Measurements from ENCODE around the gene ALDH18A1.
A peak's percentile ranks its signal among the peaks of the same experiment; 100 is the strongest.
"Not testable (repeated sequence)": the region's sequence is repeated elsewhere in the genome, so short reads cannot be mapped to it uniquely, and the experiment has no call there.

The ALDH18A1 gene

DNA sequence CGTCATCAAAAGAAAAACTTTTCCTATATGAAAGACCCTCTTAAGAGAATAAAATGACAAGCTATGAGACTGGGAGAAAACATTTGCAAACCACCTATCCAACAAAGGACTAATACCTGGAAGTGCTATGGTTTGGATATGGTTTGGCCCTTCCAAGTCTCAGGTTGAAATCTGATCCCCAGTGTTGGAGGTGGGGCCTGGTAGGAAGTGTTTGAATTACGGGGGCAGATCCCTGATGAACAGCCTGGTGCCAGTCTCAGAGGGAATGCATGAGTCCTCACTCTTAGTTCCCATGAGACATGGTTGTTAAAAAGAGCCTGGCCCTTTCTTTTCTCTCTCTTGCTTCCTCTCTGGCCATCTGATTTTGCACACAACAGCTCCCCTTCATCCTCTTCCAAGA lies 6.3 kb downstream of the ALDH18A1 start:
- no peak for DNase-seq (ENCODE audit: low read depth in 2 of 2)

GRCh38 chr10:95648138-95648537 lies 8.4 kb downstream of the ALDH18A1 start:
- no peak for DNase-seq (ENCODE audit: low read depth in 2 of 2)

GRCh38 chr10:95646160-95646559 lies 10.4 kb downstream of the ALDH18A1 start:
- no peak for DNase-seq (ENCODE audit: low read depth in 2 of 2)

DNA sequence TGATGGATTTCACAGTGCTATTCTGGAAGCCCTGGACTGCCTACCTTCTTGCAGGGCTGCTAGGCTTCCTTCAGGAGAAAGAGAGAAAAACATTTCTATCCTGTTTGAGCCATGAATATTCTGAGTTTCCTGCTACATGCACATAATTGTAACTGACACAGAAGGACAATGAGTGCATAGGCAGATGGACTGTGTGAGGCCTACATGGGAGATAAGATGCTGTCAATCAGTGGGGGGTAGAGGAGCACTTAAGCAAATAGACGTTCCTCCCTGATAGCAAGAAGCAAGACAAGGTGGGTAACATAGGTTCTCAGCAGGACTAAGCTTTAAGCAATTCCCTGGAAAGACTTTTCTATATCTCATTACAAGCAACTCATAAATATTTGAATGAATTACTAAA lies 11.6 kb downstream of the ALDH18A1 start:
- no peak for DNase-seq (ENCODE audit: low read depth in 2 of 2)

DNA sequence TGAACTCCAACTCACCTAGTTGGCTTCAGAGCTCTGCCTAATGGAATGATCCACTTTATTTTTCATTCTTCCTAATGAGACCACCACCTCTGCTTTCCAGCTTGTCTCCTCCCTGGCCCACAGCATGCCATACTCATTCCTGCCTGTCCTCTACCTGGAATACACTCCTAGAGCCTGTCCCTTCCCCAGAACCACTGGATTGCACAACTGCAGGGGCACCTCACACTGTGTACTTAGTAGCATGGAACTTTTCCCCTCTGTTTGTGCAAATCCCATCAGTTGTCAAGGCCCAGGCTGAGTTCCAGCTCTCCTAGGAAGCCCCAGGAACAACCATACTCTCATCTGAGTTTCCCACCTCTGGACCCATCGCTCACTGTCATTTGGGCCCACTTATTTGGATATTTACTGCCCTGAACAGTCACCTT lies 15.6 kb downstream of the ALDH18A1 start:
- no peak for DNase-seq (ENCODE audit: low read depth in 2 of 2)

GRCh38 chr10:95637911-95638310 lies 18.6 kb downstream of the ALDH18A1 start:
- no peak for DNase-seq (ENCODE audit: low read depth in 2 of 2)

GRCh38 chr10:95637140-95637539 lies 19.4 kb downstream of the ALDH18A1 start:
- DNase-seq (ENCODE audit: low read depth in 2 of 2): no peak

GRCh38 chr10:95635319-95635733 lies 21.2 kb downstream of the ALDH18A1 start:
- DNase-seq (ENCODE audit: low read depth in 2 of 2): no peak

DNA sequence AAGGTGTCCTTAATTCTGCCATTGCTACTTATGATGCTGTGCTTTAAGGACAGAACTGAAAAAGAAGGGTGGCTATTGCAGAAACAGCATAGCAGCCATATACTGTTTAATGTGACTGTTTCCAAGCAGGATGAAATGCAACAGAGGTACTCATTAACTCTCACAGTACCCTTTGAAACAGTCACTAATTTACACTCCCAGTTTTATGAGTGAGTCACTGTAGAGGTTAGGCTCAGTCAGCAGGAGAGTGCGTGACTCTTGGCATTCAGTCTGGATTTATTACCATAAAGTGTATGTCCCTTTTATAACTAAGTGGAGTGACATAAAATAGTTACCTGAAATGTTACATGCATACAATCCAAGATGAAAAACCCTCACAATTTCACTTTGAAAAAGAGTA lies 27.7 kb downstream of the ALDH18A1 start:
- no peak for DNase-seq (ENCODE audit: low read depth in 2 of 2)

GRCh38 chr10:95626500-95626899 lies 30.0 kb downstream of the ALDH18A1 start:
- DNase-seq (ENCODE audit: low read depth in 2 of 2): no peak

- DNase-seq (ENCODE audit: low read depth in 2 of 2): not testable (repeated sequence)
Observed at GRCh38 chr10:95620415-95620814, 36.1 kb downstream of the ALDH18A1 start.

GRCh38 chr10:95618101-95618500 lies 38.4 kb downstream of the ALDH18A1 start:
- DNase-seq (ENCODE audit: low read depth in 2 of 2): no peak

- no peak for DNase-seq (ENCODE audit: low read depth in 2 of 2)
Observed at GRCh38 chr10:95616446-95616845, 40.1 kb downstream of the ALDH18A1 start.

GRCh38 chr10:95613330-95613729 lies 43.2 kb downstream of the ALDH18A1 start:
- DNase-seq (ENCODE audit: low read depth in 2 of 2): no peak

DNA sequence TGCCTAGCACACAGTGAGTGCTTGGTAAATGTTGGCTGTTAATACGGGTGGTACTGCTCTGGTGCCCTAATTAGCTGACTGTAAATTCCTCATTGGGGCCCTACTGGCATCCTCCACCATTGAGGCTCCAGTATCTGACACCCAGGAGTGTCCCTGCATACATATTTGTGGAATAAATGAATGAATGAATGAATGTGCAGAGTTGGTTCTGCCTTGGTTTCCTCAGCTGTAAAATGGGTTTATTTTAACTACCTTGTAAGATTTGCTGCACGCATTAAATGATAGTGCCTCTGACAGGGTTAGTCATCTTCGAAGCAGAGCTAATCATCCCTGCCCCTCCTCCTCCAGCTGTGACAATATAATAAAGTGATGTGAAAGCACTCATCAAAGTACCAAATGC lies 45.8 kb downstream of the ALDH18A1 start:
- DNase-seq (ENCODE audit: low read depth in 2 of 2): no peak

DNA sequence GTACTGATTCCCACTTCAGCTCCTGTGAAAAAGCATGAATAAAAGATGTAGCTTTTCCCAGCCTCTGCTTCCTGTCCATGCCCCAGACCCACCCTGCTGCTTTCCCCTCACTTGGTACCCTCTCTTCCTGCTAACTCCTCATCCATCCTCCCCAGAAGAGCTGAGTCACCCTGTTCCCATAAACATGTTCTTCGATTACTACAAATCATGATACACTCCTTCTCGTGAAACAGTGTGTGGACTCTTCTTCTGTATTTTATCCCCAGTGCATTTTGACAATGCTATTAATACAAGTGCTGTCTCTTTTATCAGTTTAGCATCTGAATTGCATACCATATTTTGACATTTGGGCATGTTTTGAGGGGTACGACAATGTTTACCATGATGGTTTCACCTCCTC lies 49.6 kb downstream of the ALDH18A1 start:
- DNase-seq (ENCODE audit: low read depth in 2 of 2): no peak

DNA sequence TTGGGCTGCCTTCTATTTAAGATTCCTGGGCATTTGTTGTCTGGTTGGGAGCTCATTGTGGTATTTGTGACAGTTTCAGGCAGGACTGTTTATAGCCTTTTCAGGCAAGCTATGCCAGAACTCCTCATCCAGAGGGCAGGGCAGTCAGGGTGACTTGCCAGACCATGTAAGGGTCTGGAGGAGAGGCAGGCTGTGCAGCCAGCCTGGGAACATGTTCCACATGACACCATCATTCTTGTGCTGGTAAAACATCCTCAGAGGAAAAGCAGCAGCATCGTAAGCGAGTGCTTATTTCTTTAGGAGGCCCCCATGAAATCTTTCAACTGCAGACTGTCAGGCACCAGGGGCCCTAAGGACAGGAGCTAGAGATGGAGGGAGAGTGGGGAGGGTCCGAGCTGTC lies 51.3 kb downstream of the ALDH18A1 start:
- no peak for DNase-seq (ENCODE audit: low read depth in 2 of 2)

GRCh38 chr10:95604630-95605029 lies 51.9 kb downstream of the ALDH18A1 start:
- DNase-seq (ENCODE audit: low read depth in 2 of 2): no peak

DNA sequence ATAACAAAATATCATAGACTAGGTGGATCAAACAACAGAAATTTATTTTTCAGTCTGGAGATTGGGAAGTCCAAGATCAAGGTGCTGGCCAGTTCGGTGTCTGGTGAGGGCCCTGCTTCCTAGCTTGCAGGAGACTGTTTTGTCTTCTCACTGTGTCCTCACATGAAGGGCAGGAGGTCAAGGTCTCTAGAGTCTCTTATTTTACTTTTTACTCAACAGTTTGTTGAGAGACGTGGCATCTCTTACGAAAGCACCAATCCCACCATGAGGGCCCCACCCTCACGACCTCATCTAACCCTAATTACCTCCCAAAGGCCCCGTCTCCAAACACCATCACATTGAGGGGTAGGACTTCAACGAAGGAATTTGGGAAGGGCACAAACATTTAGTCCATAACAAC lies 54.1 kb downstream of the ALDH18A1 start:
- DNase-seq (ENCODE audit: low read depth in 2 of 2): no peak

DNA sequence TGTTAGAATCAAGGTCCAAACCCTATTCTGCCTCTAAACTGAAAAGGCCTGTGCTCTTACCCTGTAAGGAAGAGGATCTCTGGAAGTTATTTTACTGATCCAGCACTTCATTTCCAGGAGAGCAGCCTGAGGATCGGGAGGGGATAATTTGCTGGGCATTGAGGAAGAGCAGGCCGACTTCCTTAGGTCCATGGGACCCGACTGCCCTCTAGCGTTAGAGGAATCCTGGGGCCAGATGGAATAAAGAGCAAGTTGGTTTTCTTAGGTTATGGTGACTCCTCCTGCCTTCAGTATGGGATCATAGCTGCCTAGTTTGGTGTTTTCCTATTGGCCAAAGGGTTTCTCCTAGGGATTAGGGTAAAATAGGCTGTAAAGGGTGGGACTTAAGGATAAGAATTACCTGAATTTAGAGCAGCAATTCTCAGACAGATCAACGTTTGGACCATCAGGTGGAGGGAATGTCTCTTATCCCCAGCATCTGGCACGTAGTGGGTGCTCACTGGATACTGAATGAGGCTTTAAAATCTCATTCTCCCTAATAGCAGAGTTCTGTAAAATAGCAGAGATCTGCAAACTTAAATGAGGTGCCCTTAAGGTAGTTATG lies 55.3 kb downstream of the ALDH18A1 start:
- peak; percentile 67 for DNase-seq (ENCODE audit: low read depth in 2 of 2)

GRCh38 chr10:95600158-95600557 lies 56.4 kb downstream of the ALDH18A1 start:
- DNase-seq (ENCODE audit: low read depth in 2 of 2): no peak

- no peak for DNase-seq (ENCODE audit: low read depth in 2 of 2)
Observed at GRCh38 chr10:95597788-95598187, 58.7 kb downstream of the ALDH18A1 start.

DNA sequence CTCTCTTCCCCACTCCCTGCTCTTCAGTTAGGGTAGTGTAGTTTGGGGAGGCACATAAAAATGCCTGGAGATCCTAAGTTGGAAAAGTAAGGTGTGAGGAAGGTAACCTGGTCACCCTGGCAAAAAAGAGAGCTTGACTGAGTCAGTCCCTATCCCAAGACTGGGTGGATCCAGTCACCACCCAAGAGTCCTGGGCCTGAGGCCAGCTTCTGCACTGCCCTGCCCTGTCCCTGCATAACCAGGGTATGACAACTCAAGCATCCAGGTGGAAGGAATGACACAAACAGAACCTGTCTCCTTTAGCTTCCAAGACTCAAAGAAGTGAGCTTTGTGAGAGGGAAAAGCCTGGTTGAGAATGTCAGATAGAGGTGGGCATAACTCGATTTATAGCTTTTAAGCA lies 68.5 kb downstream of the ALDH18A1 start:
- DNase-seq (ENCODE audit: low read depth in 2 of 2): no peak

DNA sequence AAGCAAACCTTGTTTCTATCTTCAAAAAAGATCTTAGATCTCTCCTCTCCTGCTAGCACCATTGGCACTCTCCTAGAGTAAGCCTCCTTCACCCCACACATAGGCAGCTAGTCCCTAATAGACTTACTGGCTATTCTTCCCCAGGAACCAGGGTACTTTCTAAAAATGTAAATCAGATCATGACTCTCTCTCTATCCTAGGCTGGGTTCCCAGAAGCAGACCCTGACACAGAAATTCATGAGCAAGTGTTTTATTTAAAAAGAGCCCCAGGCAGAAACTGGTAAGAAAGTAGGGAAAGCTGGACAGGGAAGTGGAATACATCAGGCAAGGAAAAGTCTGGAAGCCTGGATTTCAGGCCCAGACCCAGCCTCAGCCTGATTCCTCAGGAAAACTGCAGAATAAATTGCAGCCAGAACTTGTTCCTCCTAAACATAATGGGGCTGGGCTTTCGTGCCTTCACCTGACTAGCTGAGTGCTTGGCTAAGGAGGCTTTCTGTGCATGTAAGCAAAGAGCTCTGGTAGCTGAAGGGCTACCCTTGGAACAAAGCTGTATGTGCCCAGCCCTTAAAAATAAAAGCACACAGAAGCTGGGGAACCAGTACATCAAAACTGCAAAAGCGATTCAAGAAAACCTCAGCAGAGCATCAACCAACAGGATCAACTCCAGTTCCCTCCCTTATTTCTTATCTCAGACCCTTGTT lies 76.5 kb downstream of the ALDH18A1 start:
- no peak for DNase-seq (ENCODE audit: low read depth in 2 of 2)

Measured in fibroblast of skin of left quadriceps (primary cell).